Lower leg skin (tissue), 3 donors: ENCODE data around the gene CWC27.
"Not testable (repeated sequence)": the region's sequence is repeated elsewhere in the genome, so short reads cannot be mapped to it uniquely, and the experiment has no call there.

Source experiments
- CTCF ChIP-seq, 3 donors: fragments of 450-650 bp; IDR thresholded peaks; one replicate each; pipeline ENCODE4 v1.5.1; 2016; ENCODE audit warnings: antibody characterized with exemption in 3 of 3, mild to moderate bottlenecking in 3 of 3, moderate library complexity in 2 of 3
- POLR2A ChIP-seq, 2 donors: fragments of 450-650 bp; IDR thresholded peaks; one replicate each; pipeline ENCODE4 v1.6.1; 2016 to 2017; ENCODE audit warnings: antibody characterized with exemption in 2 of 2, mild to moderate bottlenecking in 1 of 2, moderate library complexity in 1 of 2

DNA sequence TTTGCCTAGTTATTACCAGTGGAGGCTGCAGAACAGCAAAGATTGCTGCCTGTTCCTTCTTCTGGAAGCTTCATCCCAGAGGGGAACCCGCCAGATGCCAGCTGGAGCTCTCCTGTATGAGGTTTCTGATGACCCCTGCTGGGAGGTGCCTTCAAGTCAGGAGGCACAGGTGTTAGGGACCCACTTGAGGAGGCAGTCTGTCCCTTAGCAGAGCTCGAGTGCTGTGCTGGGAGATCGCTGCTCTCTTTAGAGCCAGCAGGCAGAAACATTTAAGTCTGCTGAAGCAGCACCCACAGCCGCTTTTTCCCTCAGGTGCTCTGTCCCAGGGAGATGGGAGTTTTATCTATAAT, 170.7 kb downstream of the CWC27 start:
- not testable (repeated sequence) for TF ChIP-seq CTCF, POLR2A (IDR thresholded peaks at IDR 0.05)
